Activated naive CD8-positive, alpha-beta T cell treated with anti-CD3 and anti-CD28 coated beads for 36 hours (primary cell): ENCODE measurements around the gene ADGRG3. TPM values are rescaled to one million over a fixed set of nuclear protein-coding genes. Genes with fewer than 3 reads are reported as not detected.
A peak's percentile ranks its signal among the peaks of the same experiment; 100 is the strongest.

Source experiments
- DNase-seq: peaks from one replicate; pipeline ENCODE4 v3.0.0; 2021
- H3K27ac Mint-ChIP-seq: one replicate; pipeline ENCODE4 v1.8.0; 2022; ENCODE audit warnings: mild to moderate bottlenecking, moderate library complexity, mixed read lengths
- H3K27me3 Mint-ChIP-seq: one replicate; pipeline ENCODE4 v1.8.0; 2022; ENCODE audit warnings: mild to moderate bottlenecking, mixed read lengths
- H3K36me3 Mint-ChIP-seq: one replicate; pipeline ENCODE4 v1.8.0; 2021; ENCODE audit warnings: mild to moderate bottlenecking, mixed read lengths
- H3K4me1 Mint-ChIP-seq: one replicate; pipeline ENCODE4 v1.8.0; 2021; ENCODE audit warnings: mixed read lengths
- H3K4me3 Mint-ChIP-seq: one replicate; pipeline ENCODE4 v1.8.0; 2022; ENCODE audit warnings: mild to moderate bottlenecking, moderate library complexity, mixed read lengths
- H3K9me3 Mint-ChIP-seq: one replicate; pipeline ENCODE4 v1.8.0; 2022; ENCODE audit warnings: mixed read lengths
- total RNA-seq, 2 experiments: library from RNA; stranded (reverse); gene quantifications; one replicate each; pipeline ENCODE4 v1.2.3, GENCODE V29; 2021

Gene ADGRG3
- total RNA-seq, result not detected

GRCh38 chr16:57668263-57668571, at the start of gene ADGRG3:
TSS of gene ADGRG3 (plus strand) at chr16:57668306. CDS start at chr16:57668348, 42 bp downstream.
- peaks cover 4% of the 10 kb centered on the region for H3K27me3 Mint-ChIP-seq
- no peak within 1 kb of the TSS for H3K4me3 Mint-ChIP-seq
- H3K9me3 Mint-ChIP-seq, result no peaks in the 10 kb centered on the region
- no peak within 1 kb of the TSS for H3K27ac Mint-ChIP-seq
- no peak for DNase-seq
- H3K36me3 Mint-ChIP-seq, result no peaks in the 10 kb centered on the region
- H3K4me1 Mint-ChIP-seq, result no peaks in the 10 kb centered on the region

- no peak overlapping the region for H3K4me3 Mint-ChIP-seq
- H3K4me1 Mint-ChIP-seq, result peaks cover 16% of the 10 kb centered on the region
- H3K27ac Mint-ChIP-seq, result no peak overlapping the region
- no peak for DNase-seq
- H3K9me3 Mint-ChIP-seq, result no peaks in the 10 kb centered on the region
- H3K36me3 Mint-ChIP-seq, result no peaks in the 10 kb centered on the region
- H3K27me3 Mint-ChIP-seq, result no peaks in the 10 kb centered on the region
Observed at GRCh38 chr16:57619133-57619605, 48.9 kb upstream of the ADGRG3 start.

- DNase-seq, result no peak
- no peaks in the 10 kb centered on the region for H3K27me3 Mint-ChIP-seq
- H3K27ac Mint-ChIP-seq, result peak overlapping the region; percentile 25
- no peak overlapping the region for H3K4me3 Mint-ChIP-seq
- no peaks in the 10 kb centered on the region for H3K9me3 Mint-ChIP-seq
- H3K4me1 Mint-ChIP-seq, result peaks cover 10% of the 10 kb centered on the region
- H3K36me3 Mint-ChIP-seq, result no peaks in the 10 kb centered on the region
Observed at GRCh38 chr16:57619606-57620334, 48.3 kb upstream of the ADGRG3 start.

- no peak for DNase-seq
Observed at GRCh38 chr16:57620335-57621231, 47.5 kb upstream of the ADGRG3 start.

GRCh38 chr16:57621521-57622271, 46.4 kb upstream of the ADGRG3 start:
- Mint-ChIP-seq H3K27ac (no peak overlapping the region), H3K36me3 (no peaks in the 10 kb centered on the region), H3K4me1 (no peaks in the 10 kb centered on the region), H3K27me3 (no peaks in the 10 kb centered on the region), H3K4me3 (no peak overlapping the region), H3K9me3 (no peaks in the 10 kb centered on the region)
- DNase-seq, result no peak

More at GRCh38 chr16:57620335-57621231, 47.5 kb upstream of the ADGRG3 start:
- Mint-ChIP-seq H3K27me3 (no peaks in the 10 kb centered on the region), H3K27ac (no peak overlapping the region), H3K4me1 (peaks cover 4% of the 10 kb centered on the region), H3K4me3 (no peak overlapping the region), H3K36me3 (no peaks in the 10 kb centered on the region), H3K9me3 (no peaks in the 10 kb centered on the region)

GRCh38 chr16:57622361-57623250, 45.5 kb upstream of the ADGRG3 start:
- Mint-ChIP-seq H3K36me3 (no peaks in the 10 kb centered on the region), H3K4me3 (no peak overlapping the region), H3K4me1 (no peaks in the 10 kb centered on the region), H3K9me3 (no peaks in the 10 kb centered on the region), H3K27me3 (no peaks in the 10 kb centered on the region), H3K27ac (no peak overlapping the region)
- DNase-seq, result no peak

GRCh38 chr16:57623251-57624043, 44.7 kb upstream of the ADGRG3 start:
- H3K27me3 Mint-ChIP-seq, result peaks cover 5% of the 10 kb centered on the region
- no peak for DNase-seq
- no peak overlapping the region for H3K4me3 Mint-ChIP-seq
- peaks cover 3% of the 10 kb centered on the region for H3K4me1 Mint-ChIP-seq
- H3K27ac Mint-ChIP-seq, result no peak overlapping the region
- no peaks in the 10 kb centered on the region for H3K9me3 Mint-ChIP-seq
- H3K36me3 Mint-ChIP-seq, result no peaks in the 10 kb centered on the region

GRCh38 chr16:57624044-57624688, 43.9 kb upstream of the ADGRG3 start:
- Mint-ChIP-seq H3K27ac (no peak overlapping the region), H3K4me1 (peaks cover 9% of the 10 kb centered on the region), H3K4me3 (no peak overlapping the region), H3K9me3 (no peaks in the 10 kb centered on the region), H3K36me3 (no peaks in the 10 kb centered on the region), H3K27me3 (peaks cover 12% of the 10 kb centered on the region)
- no peak for DNase-seq

GRCh38 chr16:57624806-57625500, 43.2 kb upstream of the ADGRG3 start:
- H3K9me3 Mint-ChIP-seq, result no peaks in the 10 kb centered on the region
- H3K27me3 Mint-ChIP-seq, result peaks cover 12% of the 10 kb centered on the region
- H3K27ac Mint-ChIP-seq, result no peak overlapping the region
- peaks cover 9% of the 10 kb centered on the region for H3K4me1 Mint-ChIP-seq
- DNase-seq, result no peak
- no peaks in the 10 kb centered on the region for H3K36me3 Mint-ChIP-seq
- H3K4me3 Mint-ChIP-seq, result no peak overlapping the region

- H3K4me1 Mint-ChIP-seq, result peaks cover 9% of the 10 kb centered on the region
- DNase-seq, result no peak
- H3K27ac Mint-ChIP-seq, result no peak overlapping the region
- H3K36me3 Mint-ChIP-seq, result no peaks in the 10 kb centered on the region
- H3K27me3 Mint-ChIP-seq, result peaks cover 23% of the 10 kb centered on the region
- no peaks in the 10 kb centered on the region for H3K9me3 Mint-ChIP-seq
- no peak overlapping the region for H3K4me3 Mint-ChIP-seq
Observed at GRCh38 chr16:57626420-57627170, 41.5 kb upstream of the ADGRG3 start.

GRCh38 chr16:57627184-57627871, 40.8 kb upstream of the ADGRG3 start:
- peaks cover 9% of the 10 kb centered on the region for H3K4me1 Mint-ChIP-seq
- no peak overlapping the region for H3K4me3 Mint-ChIP-seq
- no peaks in the 10 kb centered on the region for H3K9me3 Mint-ChIP-seq
- H3K27me3 Mint-ChIP-seq, result peaks cover 23% of the 10 kb centered on the region
- no peak overlapping the region for H3K27ac Mint-ChIP-seq
- no peaks in the 10 kb centered on the region for H3K36me3 Mint-ChIP-seq
- no peak for DNase-seq
